ENCODE measurements around the gene USB1.

GRCh38 chr16:58034128-58034685 is 33.0 kb downstream of the USB1 start:
- TF ChIP-seq POLR2A (IDR thresholded peaks at IDR 0.05) (no peak), CTCF (IDR thresholded peaks at IDR 0.05) (no peak), POLR2AphosphoS5 (IDR thresholded peaks at IDR 0.05) (no peak)

Measured in prostate gland (tissue), 2 donors.